ENCODE results near the gene VSNL1.
A peak's percentile ranks its signal among the peaks of the same experiment; 100 is the strongest.

The VSNL1 gene

DNA sequence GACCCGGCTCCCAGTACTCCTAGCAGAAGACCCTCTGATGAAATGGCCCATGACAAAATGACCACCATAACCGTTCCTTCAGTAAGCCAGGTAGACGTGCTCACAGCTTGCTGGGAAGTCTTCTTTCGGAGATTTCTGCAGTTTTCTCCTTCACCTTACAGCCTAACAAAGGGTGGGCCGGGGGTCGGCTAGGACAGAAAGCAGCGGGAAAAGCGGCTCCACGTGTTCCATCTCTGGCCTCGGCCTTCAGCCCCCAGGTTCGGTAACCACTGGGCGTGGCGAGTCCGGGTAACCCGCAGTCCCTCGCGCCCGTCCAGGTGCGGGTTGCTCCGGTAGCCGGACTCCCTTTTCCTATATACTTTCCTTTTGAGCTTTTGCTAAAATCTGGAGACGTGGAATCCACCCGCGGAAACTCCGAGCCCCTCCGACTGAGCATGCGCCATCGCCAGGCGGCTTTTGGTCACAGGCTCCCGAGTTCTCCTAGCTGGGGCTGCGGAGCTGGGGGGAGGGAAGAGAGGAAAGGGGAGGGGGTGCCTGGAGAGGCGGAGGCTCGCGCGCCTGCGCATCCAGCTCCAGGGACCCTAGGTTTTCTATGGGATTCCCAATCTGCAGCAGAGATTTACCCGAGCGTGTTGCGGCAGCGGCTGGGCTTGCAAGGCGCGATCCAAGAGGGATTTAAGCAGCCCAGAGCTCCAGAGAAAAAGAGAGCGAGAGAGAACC is at the start of gene VSNL1:
Gene VSNL1 (plus strand): TSS at position 604 of the 720 bp plus-strand sequence. CDS start 51,379 bp downstream, outside the sequence.
- peak; percentile 95 for DNase-seq

DNA sequence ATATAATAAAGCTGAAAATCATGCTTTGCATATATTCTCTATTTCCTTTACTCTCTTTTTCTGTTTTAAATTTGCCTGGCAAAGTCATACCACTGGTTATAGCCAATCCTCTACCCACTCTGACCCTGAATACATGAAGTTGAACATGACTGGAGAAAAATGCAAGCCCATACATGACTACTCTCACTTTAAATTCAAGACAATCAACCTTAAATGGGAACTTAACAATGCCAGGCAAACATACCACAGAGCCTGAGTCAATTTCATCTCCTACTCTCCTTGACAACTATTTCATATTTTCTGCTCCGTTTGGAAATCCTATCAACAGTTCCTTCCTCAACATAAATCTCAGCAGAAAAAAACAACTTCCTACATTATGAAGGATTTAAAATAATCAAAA is 44.9 kb upstream of the VSNL1 start:
- no peak for DNase-seq

DNA sequence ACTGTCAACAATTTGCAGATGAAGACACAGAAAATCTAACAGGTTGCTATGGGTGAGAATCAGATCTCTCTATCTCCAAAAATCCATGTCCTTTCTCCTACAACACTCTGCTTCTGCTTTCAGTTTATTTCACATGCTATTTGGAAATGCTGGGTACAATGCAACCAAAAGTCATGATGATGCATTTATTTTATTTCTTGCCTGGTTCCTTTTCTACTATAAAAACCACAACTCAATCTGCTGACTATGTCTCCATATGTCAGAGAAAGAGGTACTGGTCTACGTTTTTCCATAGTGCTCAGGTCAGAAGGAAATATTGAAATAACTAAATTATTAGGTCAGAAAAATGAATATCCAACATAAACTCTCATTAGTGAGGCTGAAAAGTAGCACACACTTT is 42.8 kb upstream of the VSNL1 start:
- no peak for DNase-seq

DNA sequence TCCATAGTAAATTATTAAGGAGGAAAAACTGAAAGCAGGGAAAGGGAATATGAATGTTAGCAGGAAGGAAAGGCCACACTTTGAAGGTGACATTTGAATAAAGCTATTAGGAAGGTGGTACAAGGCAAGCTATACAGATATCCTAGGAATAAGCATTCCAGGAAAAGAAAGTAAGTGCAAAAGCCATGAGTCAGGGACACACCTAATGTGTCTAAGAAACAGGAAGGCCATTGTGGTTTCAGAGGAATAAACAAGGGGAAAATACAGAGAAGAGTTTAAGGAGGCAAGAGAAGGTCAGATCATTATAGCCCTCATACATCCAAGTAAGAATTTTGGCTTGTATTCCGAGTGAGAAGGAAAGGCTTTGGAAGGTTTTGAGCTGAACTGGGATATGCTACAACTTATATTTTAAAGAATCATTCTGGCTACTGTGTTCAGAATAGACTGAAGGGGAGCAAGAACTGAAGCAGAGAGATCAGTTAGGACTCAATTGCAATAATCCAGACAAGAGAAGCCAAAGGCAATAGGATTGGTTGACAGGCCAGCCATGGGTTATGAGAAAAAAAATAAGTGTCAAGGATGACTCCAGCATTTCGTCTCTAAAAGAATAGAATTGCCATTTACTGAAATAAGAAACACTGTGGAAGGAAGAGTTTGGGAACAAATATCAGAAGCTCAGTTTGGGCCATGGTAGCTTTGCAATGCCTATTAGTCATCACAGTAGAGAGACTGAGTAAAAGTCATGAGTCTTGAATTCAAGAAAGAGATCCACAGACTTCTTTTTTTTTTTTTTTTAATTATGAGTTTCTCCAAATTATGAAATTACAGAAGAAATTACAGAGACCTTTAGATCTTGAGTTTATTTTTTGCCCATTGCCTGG is 33.5 kb upstream of the VSNL1 start:
- DNase-seq, result no peak

DNA sequence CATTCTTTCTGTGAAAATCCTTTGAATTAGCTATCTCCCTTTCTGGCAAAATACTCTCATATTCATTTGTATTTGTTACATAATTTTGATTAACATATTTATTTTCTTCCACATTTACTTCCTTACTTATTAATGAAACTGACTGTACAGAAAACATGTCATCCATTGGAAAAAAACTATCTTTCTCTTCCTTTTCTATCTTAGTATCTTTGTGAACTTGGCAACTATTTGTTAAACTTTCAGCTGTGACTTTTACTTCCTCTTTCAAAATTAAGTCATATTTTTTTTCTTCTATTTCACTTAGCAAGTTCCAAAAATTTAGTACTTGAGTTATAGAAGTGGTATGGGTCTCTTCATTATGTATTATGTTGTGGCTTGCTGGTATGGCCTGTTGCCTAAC is 24.8 kb upstream of the VSNL1 start:
- no peak for DNase-seq

DNA sequence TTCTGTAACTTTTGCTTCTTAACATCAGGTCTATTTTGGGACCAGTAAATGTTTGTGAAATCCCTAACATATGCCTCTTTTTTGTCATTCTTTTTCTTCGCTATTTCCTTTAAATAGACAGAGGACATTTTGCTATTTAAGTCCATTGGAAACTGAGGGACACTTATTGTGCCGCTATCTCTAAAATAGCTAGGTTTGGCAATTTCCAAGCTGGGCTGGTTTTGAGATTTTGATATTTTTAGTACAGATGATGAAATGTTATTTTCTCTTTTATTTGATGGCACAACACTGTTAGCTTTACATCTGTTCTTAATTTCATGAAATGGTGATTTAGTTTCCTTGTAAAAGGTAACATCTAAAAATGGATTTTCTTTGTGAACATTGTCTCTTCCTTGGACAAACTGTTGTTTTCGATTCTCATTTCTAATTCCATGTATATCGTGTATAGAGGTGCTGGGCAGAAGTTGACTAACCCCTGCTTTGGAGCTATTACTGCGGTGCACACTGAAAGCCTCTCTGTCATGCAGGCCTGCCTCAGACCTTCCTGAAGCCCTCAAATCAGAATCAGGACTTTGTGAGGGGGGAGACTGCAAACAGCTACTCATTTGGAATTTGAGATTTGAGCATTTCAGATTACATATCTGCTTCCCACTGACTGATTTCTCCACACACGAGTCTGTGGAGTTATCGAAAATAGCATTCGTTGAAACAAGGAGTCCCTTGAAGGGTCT is 22.9 kb upstream of the VSNL1 start:
- DNase-seq, result no peak

DNA sequence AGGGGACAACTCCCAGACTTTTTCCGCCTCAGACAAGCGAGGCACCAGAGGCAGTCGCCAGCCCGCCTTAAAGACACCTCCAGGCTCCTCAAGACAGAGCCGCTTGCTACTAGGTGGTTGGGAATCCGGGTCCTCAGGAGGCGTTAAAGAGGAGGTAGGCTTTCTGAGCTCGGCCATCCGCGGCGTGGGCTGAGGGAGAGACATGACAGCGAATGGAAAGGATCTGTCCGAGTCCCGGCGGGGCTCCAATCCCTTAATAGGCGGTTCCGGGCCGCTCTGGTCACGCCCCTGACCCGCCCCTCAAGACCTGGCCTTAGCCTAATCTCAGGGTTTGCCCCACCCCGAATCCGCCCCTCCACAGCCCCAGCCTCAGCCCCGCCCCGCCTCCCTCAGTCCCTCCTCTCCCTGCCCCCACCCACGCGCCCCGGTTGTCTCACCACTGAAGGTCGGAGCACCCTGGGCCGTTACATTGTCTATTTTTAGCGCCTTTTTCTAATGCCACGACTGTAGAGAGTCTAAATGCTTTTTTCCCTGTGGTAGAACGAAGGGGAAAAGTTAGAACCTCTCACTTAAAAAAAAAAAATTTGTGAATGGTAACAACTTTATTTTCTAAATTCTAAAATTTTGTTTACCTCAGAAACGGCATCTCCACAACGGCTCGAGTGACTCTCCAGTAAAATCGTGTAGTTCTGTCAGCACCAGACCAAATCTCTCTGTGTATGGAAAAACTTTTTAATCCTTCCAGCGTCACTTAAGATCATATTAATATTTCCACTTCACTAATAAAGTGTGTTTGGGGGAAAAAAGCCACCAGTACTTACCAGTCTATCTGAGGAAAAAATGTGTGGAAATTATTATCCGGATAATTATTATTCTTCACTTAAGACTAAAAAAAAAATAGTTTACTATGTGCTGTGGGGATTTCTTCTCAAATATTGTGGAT is 22.0 kb upstream of the VSNL1 start, which contains the start of gene RAD51AP2:
Gene RAD51AP2 (minus strand): TSS at position 229 of the 943 bp plus-strand sequence. CDS start 25 bp downstream, at position 204.
- peak; percentile 88 for DNase-seq

DNA sequence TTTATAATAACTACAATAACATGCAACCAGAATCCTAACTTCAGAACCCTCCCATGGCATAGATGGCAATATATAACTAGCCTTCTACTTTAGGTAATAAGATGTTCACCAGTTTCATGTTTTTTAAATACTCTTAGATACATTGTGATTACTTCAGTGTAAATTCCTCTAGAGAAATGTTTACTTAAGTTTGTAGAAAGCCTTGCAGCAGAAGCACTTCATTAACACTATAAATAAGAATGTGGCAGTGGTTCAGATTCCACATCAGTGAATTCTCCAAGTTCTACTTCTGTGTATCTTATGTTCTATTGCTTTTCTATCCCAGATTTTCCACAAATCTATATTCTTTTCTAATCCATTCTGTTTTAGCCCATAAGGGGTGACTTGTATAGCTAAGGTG is 21.0 kb upstream of the VSNL1 start:
- DNase-seq, result no peak

DNA sequence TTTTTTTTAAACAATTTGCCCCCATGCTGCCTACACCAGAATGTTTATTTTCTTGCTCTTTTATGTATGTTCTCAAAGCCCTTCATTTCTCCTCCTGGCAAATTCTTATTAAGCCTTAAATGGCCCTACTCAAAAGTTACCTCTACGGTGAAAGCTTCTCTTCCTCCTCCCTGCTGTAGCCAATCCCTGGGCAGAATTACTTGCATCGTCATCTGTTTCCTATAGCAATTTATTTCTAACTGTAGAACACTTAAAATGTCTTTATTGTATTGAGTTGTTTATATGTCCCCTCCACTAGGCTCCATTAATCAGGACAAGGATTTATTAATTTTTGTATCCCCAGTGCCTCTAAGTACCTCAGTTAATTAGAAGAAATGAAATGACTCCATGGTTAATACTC is 19.7 kb upstream of the VSNL1 start:
- no peak for DNase-seq

DNA sequence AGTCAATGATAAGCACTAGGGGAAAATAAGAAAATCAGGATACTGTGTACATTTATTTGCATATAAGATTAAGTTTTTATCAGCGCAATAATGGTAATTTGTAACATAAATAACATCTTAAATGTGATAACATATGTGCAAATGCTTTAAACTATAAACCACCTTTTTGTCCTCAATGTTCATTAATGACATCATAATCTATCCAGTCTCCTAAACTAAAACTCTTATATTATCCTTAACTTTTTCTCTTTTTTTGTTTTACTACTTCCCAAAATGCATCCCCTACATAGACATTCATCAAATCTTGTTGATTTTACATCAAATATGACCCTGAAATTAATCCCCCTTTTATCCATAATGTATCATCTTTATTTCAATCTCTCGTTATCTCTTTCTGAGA is 18.9 kb upstream of the VSNL1 start:
- no peak for DNase-seq

DNA sequence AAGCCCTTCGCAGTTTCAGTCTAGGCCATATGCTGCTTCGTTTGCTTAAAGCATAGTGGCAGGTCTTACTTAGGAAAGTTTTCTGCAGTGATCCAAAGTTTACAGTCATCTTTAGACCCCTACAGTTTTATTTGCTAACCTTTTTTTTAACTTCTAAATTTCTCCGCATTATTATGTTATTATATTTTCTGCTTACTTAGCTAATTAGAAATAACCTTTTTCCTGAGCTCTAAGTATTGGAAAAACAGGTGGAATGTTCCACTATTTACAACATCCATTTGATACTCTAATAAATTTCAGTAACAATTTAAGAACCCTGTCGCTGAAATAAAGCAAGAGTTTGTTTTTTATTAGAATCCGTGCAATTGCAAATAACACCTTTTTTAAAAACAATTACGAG is 18.2 kb upstream of the VSNL1 start:
- no peak for DNase-seq

DNA sequence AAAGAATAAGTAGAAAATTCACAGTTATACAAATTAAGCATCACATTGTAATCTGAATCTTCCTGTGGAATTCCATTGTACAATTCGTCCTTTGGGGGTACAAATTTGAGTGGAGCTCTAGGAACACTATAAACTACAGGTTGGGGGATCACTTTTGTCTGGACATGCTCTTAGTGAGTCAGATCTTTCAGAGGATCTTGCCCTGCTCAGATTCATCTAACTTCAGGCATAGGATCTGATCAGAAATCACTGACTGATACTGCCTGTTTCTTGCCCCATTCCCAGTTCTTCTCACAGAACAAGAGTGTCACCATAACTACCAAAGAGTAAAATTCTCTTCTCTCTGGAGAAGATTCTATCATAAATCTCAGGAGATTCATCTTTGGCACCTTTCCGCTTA is 10.7 kb upstream of the VSNL1 start:
- DNase-seq, result no peak

DNA sequence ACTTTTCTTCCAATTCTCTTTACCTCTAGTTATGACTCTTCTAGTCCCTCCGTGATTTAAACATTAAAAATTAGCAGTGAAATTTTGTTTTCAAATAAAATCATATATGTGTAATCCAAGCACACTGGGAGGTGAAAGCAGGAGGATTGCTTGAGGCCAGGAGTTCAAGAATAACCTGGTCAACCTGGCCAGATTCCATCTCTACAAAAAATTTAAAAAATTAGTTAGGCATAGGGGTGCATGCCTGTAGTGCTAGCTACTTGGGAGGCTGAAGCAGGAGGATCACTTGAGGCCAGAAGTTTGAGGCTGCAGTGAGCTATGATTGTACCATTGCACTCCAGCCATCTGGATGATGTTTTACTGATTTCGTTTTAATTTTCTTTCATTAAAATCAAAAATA is 7.0 kb upstream of the VSNL1 start:
- no peak for DNase-seq

DNA sequence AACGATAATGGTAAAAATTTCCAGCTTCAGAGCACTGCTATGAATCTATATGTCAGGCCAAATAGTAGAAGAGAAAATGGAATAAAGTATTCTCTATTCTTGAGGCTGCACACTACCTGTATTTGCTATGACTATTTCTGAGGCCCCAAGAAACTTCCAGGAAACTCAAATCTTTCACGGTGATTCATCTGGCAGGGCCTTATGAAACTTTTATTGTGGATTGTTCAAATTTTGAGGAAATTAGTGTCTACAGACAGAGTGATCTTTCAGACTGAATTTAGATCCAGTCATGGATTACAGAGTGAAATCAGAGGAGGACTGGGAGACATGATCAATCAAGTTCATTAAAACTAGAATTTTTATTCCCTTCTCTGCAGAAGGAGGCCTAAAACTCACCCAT is 4.1 kb upstream of the VSNL1 start:
- DNase-seq, result no peak

DNA sequence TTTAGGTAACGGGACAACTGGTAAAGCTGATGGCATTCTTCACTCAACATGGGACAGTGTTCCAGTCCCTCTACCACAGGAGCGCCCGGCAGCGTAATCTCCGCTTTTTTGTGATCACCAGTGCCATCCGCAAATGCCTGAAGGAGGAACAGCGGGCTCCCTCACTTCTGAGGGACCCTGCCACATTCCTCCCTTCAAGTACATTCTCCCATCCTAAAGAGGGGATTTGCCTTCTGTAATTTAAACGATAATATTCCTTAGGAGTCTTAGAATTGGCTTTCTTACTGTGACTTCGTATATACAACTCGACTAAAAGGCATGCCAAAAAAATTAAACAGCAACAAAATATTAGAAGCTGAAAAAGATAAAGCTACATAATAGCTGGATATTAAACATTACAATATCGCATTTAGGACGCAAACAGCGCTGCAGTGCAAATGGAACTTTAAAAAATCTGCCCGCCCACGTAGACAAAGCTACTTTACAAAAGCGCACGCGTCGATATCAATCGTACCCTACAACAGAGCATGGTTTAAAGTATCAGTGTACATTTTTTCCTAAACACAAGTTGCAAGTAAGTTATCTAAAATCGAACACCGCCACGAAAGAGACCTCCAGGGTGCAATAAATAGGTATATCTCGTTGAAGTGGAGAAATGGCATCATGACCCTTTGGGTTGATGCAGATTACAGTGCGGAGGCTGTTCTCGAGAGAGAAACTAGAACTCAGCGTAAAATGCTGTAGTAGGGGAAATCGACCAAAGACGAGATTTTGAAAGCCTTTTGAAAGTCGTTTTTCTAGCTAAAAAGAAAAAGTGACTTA is 2.3 kb upstream of the VSNL1 start:
- DNase-seq, result no peak

DNA sequence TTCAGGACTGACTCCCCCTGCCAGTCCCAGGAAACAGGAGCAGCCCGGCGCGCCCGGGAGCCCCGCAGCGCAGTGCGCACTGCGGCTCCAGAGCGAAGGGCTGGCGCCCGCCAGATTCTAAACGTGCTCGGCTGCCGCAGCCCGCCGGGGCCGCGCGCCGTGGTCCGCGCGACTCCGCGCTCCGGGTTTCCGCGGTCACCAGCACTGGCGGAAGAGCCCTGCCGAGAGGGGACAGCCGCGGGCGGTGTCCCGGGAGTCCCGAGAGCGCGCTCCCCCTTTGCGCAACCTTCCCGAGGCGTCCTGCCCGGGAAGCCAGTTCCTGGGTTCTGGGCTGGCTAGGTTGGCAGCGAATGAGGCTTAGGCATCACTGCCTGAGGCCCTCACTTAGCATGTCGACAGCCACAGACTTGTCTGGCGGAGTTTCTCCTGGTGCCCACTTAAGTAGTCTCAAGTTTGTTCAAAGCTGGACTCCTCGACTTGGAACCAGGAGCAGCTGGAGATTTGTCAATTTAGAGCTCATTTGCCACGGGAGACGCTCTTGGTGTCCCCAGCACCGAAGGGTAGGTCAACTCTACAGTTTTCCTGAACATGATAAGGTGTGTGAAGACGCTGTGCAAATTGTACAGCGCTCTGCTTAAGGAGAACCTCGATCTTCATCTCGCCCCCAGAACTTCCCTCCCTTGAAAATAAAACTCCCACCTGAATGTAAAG is 1.5 kb upstream of the VSNL1 start:
- peak; percentile 95 for DNase-seq

DNA sequence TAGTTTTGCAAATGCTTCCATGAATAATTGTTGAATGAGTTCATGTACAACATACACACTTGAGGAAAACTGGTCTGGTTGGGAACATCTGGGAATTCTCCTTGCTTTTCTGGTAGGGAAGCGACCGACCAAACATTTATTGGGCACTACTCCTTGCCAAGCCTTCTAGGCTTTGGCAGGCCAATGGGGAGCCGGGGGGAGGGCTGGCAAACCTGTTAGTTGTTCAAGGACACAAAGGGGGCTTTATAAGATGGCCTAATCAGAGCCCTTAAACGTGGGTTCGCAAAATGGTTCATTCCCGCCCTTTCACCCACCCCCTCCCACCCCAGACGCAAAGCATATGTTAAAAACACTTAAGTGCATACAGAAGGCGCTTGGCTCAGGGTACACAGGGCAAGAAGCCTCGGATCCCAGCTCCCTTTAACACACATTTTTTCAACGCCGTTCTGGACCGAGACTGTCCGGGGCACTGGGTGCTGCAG is 844 bp upstream of the VSNL1 start:
- no peak for DNase-seq

DNA sequence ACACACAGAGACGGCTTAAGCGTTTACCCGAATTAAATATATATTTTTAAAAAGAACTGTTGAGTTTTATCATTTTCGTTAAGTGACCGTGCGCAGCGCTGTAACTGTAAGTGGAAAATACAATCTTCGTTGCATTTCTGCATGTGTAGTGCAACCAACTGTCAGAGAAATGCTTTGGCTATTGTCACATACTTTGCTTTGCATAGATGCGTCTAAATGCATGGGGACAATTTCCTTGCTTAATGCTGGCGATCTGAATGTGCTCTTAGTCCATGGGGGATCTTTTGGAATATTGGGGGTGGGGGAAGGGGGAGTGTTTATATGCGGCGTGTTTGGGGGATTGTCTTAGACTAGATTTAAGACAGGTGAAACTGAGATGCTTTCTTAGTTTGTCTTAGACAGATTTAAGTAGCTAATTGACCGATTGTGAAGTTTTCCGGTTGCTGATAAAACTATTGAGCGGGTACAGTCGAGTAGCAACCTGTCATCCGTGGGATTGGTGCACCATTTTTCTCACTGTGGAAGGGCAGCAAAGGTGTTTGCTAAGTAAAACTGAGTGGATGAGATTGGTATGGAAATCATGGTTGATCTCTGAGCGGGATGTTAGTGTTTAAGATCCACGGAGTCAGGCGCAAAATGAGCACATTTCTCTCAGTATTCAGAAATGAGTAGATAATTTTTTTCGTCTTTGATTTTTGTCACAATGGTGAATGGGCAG is 476 bp downstream of the VSNL1 start:
- peak; percentile 26 for DNase-seq

DNA sequence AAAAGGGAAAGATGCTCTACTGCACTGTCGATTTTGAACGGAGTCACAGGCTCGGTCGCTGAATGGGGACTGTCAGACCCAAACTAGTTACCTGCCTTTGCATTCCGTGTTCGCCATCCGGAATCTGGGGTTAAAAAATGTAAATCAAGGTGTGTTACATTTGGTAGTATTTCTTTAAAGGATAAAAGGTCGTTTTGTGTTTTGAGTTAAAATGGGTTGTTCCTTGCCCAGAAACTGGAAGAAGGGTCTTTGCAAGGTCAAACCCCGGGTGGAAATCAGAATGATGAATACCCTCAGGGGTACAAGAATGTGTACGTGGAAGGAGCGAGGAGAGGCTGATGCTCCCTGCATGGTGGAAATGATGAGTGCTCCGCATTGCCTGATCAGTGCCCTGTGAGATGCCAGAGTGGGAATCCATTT is 1.0 kb downstream of the VSNL1 start:
- DNase-seq, result peak; percentile 16

DNA sequence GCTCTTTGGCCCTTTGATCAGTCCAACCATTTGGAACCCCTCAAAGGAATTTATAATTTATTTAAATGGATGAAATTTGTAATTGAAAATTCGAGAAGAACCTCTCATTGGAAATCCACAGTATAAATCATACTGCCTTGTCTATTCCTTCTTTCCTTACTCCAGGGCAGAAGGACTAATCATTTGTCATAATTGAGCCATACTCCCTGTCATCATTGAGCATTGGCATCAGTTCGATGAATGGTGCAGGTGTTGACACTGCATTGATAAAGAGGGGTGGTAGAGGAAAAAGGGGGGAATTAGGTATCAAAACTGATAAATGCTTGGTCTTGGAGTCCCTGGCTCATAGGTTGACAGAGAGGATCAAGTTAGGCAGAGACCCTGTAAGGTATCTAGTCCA is 2.0 kb downstream of the VSNL1 start:
- no peak for DNase-seq
